CD4-positive, alpha-beta T cell treated with Interleukin-12 subunit alpha and Interleukin-12 subunit beta, for 1 hour (primary cell): ENCODE measurements around the gene ATP13A1.
A peak's percentile ranks its signal among the peaks of the same experiment; 100 is the strongest.
"Not testable (repeated sequence)": the region's sequence is repeated elsewhere in the genome, so short reads cannot be mapped to it uniquely, and the experiment has no call there.

Experiments used
- DNase-seq: peaks from one replicate; pipeline ENCODE4 v3.0.0-alpha.2; 2020

Gene ATP13A1

GRCh38 chr19:19618219-19619051 lies 45.0 kb downstream of the ATP13A1 start, which contains the start of gene PBX4:
PBX4 (minus strand) TSS chr19:19618687; CDS start chr19:19618629, 58 bp downstream.
- peak; percentile 100 for DNase-seq

- peak; percentile 70 for DNase-seq
Measured at GRCh38 chr19:19615086-19615485, 48.4 kb downstream of the ATP13A1 start.

DNA sequence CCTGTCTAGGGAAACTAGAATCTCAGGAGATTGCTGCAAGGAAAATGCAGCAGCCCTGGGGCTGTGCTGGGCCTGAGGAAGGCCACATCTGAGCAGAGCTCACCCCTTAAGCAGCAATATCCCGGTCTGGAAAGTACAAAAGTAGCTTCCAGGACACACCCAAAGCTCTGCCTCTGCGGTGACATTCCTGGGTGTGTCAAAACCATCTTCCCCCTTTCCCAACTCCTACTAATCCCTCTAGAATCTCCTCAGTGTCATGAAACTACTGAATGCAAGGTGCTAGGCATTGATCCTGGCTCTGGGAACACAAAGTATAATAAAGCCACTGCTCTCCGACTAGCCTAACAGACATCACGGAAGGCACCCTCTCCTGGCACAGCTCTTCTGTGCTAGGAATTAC lies 50.0 kb downstream of the ATP13A1 start:
- no peak for DNase-seq

GRCh38 chr19:19610376-19611202 lies 52.9 kb downstream of the ATP13A1 start:
- no peak for DNase-seq

GRCh38 chr19:19606686-19607085 lies 56.8 kb downstream of the ATP13A1 start:
- not testable (repeated sequence) for DNase-seq

GRCh38 chr19:19606021-19606420 lies 57.5 kb downstream of the ATP13A1 start:
- peak; percentile 78 for DNase-seq

DNA sequence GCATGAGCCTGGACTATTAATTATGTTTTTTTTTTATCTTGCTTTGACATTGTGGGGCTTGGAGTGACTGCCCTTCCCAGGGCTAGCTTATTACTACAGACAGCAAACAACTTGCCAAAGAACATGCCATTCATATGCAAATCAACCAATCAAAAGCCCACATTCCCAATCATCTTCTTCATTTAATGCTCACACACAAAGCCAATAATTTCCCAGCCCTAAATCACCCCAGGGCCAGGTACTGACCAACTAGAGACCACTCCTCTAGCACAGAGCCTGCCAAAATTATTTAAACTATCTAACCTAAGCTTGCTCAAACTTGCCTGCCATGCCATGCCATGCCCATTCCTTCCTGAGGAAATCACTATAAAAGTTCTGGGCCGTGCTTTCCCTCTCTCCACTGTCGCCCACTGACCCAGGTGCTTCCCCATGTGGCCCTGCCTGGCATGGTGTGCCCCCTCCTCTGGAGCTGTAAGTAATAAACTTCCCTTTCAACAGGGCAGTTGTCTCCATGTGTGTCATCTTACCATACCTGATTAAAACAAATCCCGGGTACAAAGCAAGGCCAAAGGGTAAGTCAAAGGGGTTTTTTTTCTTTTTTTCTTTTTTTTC lies 60.7 kb downstream of the ATP13A1 start:
- DNase-seq, result no peak

- DNase-seq, result peak; percentile 75
Measured at GRCh38 chr19:19602136-19602712, 61.3 kb downstream of the ATP13A1 start.

GRCh38 chr19:19600793-19601330 lies 62.6 kb downstream of the ATP13A1 start:
- DNase-seq, result peak; percentile 48

DNA sequence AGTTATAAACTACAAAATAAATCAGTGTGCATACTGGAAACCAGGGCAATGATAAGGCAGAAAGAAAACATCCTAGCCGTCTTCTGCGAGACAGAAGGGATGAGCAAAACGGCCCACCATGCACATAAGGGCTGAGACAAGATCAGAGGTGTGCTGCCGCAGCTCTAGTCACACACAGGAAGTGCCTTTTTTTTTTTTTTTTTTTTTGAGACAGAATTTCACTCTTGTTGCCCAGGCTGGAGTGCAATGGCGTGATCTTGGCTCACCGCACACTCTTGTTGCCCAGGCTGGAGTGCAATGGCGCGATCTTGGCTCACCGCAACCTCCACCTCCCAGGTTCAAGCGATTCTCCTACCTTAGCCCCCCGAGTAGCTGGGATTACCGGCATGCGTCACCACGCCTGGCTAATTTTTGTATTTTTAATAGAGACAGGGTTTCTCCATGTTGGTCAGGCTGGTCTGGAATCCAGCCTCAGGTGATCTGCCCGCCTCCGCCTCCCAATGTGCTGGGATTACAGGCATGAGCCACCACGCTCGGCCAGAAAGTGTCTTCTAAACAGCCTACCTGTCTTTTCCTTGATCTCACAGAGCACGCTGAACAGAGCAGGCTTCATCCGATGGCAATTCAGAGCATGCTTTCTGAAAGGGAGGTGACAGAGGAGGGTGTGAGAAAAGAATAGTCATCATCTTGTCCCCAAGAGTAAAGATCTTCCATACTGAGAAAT lies 64.6 kb downstream of the ATP13A1 start:
- peak; percentile 82 for DNase-seq

GRCh38 chr19:19597809-19598306 lies 65.6 kb downstream of the ATP13A1 start:
- peak; percentile 90 for DNase-seq
